GM12801 (cell line): ENCODE measurements around the gene ANKRD18A.

Experiments
- TF ChIP-seq, protein P1 (sequence below): IDR thresholded peaks from one replicate; pipeline ENCODE4 v1.5.1; 2011; ENCODE audit warnings: control low read depth; ENCODE audit not compliant: insufficient read length; ENCODE audit errors: extremely low read depth

The ANKRD18A gene

DNA sequence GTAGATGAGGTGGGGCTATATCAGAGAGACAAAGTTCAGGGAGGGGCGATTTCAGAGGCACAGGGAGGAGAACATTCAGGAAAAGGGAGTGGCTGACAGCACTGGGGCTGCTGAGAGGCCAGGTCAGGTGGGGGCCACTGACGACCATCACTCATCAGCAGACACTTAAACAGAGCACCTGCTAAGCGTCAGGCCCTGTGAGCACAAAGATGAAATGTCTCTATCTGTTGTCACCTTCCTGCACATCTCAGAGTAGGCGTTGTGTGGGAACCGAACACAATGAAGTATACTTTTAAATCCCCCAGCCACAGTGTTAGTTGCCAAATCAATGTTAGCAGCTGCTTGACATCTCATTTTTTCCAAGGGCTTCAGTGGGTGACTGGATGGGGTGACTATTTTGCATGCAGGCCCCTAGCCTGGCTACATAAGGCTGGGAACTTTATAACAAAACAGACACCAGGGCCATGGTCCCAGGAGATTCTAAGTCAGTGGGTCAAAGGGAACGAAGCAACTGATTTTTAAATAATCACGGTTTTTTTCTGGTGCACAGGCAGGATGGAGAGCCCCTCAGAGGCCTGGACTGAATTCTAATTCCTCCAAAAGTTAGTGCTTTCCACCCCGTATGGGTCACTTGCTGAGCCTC, 31.1 kb upstream of the ANKRD18A start:
- TF ChIP-seq, protein P1, sequence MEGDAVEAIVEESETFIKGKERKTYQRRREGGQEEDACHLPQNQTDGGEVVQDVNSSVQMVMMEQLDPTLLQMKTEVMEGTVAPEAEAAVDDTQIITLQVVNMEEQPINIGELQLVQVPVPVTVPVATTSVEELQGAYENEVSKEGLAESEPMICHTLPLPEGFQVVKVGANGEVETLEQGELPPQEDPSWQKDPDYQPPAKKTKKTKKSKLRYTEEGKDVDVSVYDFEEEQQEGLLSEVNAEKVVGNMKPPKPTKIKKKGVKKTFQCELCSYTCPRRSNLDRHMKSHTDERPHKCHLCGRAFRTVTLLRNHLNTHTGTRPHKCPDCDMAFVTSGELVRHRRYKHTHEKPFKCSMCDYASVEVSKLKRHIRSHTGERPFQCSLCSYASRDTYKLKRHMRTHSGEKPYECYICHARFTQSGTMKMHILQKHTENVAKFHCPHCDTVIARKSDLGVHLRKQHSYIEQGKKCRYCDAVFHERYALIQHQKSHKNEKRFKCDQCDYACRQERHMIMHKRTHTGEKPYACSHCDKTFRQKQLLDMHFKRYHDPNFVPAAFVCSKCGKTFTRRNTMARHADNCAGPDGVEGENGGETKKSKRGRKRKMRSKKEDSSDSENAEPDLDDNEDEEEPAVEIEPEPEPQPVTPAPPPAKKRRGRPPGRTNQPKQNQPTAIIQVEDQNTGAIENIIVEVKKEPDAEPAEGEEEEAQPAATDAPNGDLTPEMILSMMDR = no peak

DNA sequence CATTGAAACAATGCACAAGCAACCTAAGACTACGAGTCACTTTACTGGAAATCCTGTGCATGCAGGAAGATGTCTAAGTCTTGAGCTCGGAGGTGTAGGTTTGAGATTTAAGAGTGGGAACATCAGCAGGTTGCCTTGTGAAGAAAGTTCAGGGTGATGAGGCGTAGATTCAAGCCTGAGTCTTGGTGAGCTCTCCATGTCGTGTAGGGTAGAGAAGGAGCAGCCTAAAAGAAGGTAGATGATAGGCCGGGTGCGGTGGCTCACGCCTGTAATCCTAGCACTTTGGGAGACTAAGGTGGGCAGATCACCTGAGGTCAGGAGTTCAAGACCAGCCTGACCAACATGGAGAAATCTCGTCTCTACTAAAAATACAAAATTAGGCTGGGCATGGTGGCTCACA, 30.2 kb upstream of the ANKRD18A start:
- TF ChIP-seq, protein P1 = no peak

DNA sequence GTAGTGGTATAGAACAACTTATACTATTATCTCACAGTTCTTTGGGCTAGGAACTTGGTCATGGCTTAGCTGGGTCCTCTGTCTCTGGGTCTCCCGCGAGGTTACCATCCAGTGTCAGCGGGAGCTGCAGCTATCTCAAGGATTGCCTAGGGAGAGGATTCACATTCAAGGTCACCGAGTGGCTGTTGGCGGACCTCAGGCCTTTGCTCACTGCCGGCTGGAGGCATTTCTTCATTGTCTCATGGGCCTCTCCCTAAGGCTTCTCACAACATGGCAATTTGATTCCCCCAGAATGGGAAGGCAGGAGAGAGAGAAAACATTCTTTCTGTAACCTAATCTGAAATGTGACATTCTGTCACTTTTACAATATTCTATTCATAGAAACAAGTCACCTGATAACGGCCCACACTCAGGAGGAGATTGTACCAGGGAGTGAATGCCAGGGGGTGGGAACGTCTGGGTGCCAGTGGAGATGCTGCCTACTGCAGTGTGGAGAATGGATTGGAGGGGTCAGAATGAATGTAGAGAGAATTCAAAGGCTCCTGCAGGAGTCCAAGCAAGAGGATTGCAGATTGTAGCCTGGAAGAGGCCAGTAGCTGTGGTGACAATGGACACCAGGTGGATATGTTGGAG, 29.5 kb upstream of the ANKRD18A start:
- TF ChIP-seq, protein P1 = no peak

DNA sequence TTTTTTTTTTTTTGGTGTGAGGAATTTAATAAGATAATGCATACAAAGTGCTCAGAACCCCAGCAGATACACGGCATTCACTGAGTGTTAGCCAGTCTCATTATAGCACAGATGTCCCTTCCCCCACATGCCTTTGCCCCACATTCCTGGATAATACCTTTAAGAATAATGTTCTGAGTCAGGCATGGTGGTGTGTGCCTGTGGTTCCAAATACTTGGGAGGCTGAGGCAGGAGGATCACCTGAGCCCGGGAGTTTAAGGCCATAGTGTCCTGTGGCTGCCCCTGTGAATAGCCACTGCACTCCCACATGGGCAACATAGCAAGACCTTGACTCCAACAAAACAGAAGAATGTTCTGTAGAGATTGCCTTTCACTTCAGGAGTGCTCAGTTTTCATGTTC, 24.2 kb upstream of the ANKRD18A start:
- TF ChIP-seq, protein P1 = no peak

DNA sequence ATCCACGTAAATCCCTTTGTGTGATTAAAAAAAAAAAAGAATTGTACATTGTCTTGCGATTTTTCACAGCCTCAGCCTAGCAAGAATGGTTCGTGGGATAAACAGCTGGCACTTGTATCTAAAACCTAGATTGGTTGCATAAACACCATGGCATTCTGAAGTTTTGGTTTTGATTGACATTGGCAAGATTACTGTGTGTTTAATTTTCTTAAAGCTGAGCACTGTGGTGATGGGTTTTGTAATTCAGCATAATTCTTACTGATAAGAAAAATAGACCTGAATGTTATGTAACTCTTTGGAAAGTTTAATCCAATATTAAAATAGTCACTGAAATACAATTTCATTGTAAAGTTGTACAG, 23.4 kb upstream of the ANKRD18A start:
- TF ChIP-seq, protein P1 = no peak

DNA sequence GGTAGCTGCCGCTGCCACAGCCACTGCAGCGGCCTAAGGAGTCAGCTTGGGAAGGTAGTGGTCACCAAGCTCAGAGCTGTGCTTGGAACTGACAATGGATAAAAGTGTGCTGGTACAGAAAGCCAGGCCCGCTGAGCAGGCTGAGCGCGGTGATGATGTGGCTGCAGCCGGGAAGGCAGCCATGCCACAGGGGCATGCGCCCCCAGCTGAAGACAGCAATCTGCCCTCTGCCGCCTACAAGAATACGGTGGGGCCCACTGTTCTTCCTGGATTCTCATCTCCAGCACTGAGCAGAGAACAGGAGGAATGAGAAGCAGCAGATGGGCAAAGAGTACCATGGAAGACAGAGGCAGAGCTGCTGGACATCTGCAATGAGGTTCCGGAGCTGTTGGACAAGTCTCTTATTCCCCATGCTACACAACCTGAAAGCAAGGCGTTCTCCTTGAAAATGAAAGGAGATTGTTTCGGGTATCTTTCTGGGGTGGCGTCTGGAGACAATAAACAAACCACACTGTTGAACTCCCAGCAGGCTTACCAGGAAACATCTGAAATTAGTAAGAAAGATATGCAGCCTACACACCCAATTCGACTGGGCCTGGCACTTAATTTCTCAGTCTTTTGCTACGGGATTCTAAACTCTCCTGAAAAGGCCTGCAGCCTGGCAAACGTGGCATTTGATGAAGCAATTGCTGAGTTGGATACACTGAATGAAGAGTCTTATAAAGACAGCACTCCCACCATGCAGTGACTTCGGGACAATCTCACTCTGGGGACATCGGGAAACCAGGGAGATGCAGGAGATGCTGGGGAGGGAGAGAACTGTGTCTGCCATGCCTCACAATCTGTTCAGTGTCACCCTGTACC, 22.8 kb upstream of the ANKRD18A start:
- TF ChIP-seq, protein P1 = no peak
